Bronchial epithelial cell (primary cell): ENCODE results near the gene SENP7. TPM values are rescaled to one million over a fixed set of nuclear protein-coding genes. Genes with fewer than 3 reads are reported as not detected.

Experiments used
- DNase-seq: peaks from one replicate; pipeline ENCODE4 v3.0.0-alpha.2; 2010; ENCODE audit warnings: low read depth
- FAIRE-seq: peaks from 2 replicates; lab custom pipeline; 2011; peaks lifted over from hg19 to GRCh38; lab: Jason Lieb, UNC
- H3K27me3 ChIP-seq: 2 replicates; pipeline ENCODE4 v1.5.1; 2011; ENCODE audit warnings: low read length; ENCODE audit not compliant: control insufficient read depth, insufficient read depth
- H3K36me3 ChIP-seq: 2 replicates; pipeline ENCODE4 v1.5.1; 2011; ENCODE audit warnings: low read length; ENCODE audit not compliant: control insufficient read depth, insufficient read depth
- H3K4me3 ChIP-seq: 2 replicates; pipeline ENCODE4 v1.5.1; 2011; ENCODE audit warnings: mild to moderate bottlenecking, low read depth, low read length, control low read depth
- total RNA-seq: library from RNA; depleted of rRNA; stranded (reverse); fragments of >200 nt; gene quantifications from 2 replicates; pipeline ENCODE4 v1.2.1, GENCODE V29; 2014
- TF ChIP-seq, protein P1 (sequence below): IDR thresholded peaks from 2 replicates; pipeline ENCODE4 v1.5.1; 2011; ENCODE audit warnings: mild to moderate bottlenecking, moderate library complexity, low read length, control low read depth, inconsistent platforms; ENCODE audit not compliant: insufficient read depth, severe bottlenecking

The SENP7 gene
- total RNA-seq, 1 donor from 2014 or later, result 5.8 TPM

- Histone ChIP-seq H3K27me3 (no peaks in the 10 kb centered on the region), H3K36me3 (no peaks in the 10 kb centered on the region), H3K4me3 (peak overlapping the region; percentile 64)
- TF ChIP-seq, protein P1, sequence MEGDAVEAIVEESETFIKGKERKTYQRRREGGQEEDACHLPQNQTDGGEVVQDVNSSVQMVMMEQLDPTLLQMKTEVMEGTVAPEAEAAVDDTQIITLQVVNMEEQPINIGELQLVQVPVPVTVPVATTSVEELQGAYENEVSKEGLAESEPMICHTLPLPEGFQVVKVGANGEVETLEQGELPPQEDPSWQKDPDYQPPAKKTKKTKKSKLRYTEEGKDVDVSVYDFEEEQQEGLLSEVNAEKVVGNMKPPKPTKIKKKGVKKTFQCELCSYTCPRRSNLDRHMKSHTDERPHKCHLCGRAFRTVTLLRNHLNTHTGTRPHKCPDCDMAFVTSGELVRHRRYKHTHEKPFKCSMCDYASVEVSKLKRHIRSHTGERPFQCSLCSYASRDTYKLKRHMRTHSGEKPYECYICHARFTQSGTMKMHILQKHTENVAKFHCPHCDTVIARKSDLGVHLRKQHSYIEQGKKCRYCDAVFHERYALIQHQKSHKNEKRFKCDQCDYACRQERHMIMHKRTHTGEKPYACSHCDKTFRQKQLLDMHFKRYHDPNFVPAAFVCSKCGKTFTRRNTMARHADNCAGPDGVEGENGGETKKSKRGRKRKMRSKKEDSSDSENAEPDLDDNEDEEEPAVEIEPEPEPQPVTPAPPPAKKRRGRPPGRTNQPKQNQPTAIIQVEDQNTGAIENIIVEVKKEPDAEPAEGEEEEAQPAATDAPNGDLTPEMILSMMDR, result no peak
- FAIRE-seq, result no peak
- no peak for DNase-seq
Observed at GRCh38 chr3:101513419-101513986, 491 bp upstream of the SENP7 start.

GRCh38 chr3:101512396-101512645 lies 691 bp downstream of the SENP7 start:
- DNase-seq (no peak), FAIRE-seq (no peak)

DNA sequence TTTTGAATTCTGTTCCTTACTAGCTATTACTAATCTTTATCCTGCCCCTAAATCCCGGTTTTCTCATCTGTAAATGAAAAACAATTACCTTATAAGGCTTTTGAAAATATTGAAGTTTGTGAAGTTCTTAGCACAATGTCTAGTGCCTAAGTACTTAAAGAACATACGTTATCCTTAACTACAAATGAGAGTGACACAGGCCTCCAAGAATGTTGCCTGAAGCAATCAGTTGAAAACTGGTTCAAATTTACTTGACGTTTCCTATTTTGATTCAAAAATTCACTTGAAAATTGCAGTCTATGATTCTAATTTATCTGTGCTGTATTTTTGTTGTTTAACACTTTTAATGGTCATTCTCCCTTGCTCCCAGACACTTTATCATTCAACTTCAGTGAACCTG lies 3.2 kb downstream of the SENP7 start:
- Histone ChIP-seq H3K36me3 (no peaks in the 10 kb centered on the region), H3K27me3 (no peaks in the 10 kb centered on the region), H3K4me3 (no peak overlapping the region)
- TF ChIP-seq, protein P1, result no peak
- FAIRE-seq (no peak), DNase-seq (peak; percentile 72)

More at GRCh38 chr3:101512396-101512645, 691 bp downstream of the SENP7 start:
- no peaks in the 10 kb centered on the region for H3K27me3 ChIP-seq
- TF ChIP-seq, protein P1, result no peak
- H3K36me3 ChIP-seq, result no peaks in the 10 kb centered on the region
- H3K4me3 ChIP-seq, result peak overlapping the region; percentile 64

DNA sequence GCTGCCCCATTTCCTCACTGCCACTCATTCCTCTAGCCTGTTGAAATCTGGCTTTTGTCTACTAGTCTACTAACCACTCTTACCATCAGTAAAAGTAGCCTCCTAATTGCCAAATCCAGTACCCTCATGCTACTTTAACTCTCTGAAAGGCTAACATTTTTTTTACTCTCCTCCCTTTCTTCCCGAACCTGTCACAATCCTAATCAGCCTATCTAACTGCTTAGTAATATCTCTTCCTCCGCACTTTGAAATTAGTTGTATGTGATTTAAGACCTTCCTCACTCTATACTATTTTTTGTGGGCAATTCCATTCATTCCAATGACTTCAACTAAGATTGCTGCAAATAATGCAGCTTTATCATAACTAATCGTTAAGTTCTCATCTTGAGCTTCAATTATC lies 3.7 kb downstream of the SENP7 start:
- no peak for FAIRE-seq
- Histone ChIP-seq H3K4me3 (no peak overlapping the region), H3K36me3 (no peaks in the 10 kb centered on the region), H3K27me3 (no peaks in the 10 kb centered on the region)
- TF ChIP-seq, protein P1, result no peak
- DNase-seq, result no peak

- Histone ChIP-seq H3K27me3 (no peaks in the 10 kb centered on the region), H3K4me3 (no peak overlapping the region), H3K36me3 (no peaks in the 10 kb centered on the region)
- TF ChIP-seq, protein P1, result no peak
- FAIRE-seq (no peak), DNase-seq (no peak)
Observed at GRCh38 chr3:101501783-101502182, 11.2 kb downstream of the SENP7 start.

DNA sequence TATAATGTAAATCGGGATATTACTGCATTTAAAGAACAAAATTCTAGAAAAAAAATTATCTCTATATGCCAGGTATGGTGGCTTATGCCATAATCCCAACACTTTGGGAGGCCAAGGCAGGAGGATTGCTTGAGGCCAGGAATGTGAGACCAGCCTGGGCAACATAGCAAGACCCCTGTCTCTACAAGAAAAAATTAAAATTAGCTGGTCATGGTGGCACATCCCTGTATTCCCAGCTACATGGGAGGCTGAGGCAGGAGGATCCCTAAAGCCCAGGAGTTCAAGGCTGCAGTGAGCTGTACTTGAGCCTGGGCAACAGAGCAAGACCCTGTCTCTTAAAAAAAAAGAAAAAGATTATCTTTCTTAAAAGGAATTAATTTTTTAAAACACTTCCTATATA lies 12.8 kb downstream of the SENP7 start:
- H3K27me3 ChIP-seq, result no peaks in the 10 kb centered on the region
- TF ChIP-seq, protein P1, result no peak
- no peak for DNase-seq
- no peak for FAIRE-seq
- no peak overlapping the region for H3K4me3 ChIP-seq
- no peaks in the 10 kb centered on the region for H3K36me3 ChIP-seq
